Neuronal stem cell (in vitro differentiated cells): Measurements from ENCODE around the gene RIT1. TPM values are rescaled to one million over a fixed set of nuclear protein-coding genes. Genes with fewer than 3 reads are reported as not detected.

Experiments used
- DNase-seq: peaks from one replicate; pipeline ENCODE4 v3.0.0-alpha.2; 2013; ENCODE audit warnings: low spot score
- H2AFZ ChIP-seq: one replicate; pipeline ENCODE4 v1.6.1; 2013; ENCODE audit warnings: mild to moderate bottlenecking, low read length, inconsistent platforms
- H2AK5ac ChIP-seq: 2 replicates; pipeline ENCODE4 v1.6.1; 2013; ENCODE audit warnings: low read depth, mild to moderate bottlenecking, inconsistent platforms, low read length, moderate library complexity, mixed read lengths
- H2BK120ac ChIP-seq: 2 replicates; pipeline ENCODE4 v1.6.1; 2013; ENCODE audit warnings: low read depth, mild to moderate bottlenecking, inconsistent platforms, low read length, moderate library complexity, mixed read lengths
- H2BK12ac ChIP-seq: one replicate; pipeline ENCODE4 v1.6.1; 2013; ENCODE audit warnings: low read length, inconsistent platforms
- H2BK15ac ChIP-seq: 2 replicates; pipeline ENCODE4 v1.6.1; 2013; ENCODE audit warnings: mild to moderate bottlenecking, low read length, inconsistent platforms, mixed read lengths
- H2BK5ac ChIP-seq: one replicate; pipeline ENCODE4 v1.6.1; 2013; ENCODE audit warnings: inconsistent platforms, mild to moderate bottlenecking, low read length, moderate library complexity
- H3K14ac ChIP-seq: one replicate; pipeline ENCODE4 v1.6.1; 2013; ENCODE audit warnings: low read length, inconsistent platforms
- H3K18ac ChIP-seq: 2 replicates; pipeline ENCODE4 v1.6.1; 2013; ENCODE audit warnings: low read length, inconsistent platforms
- H3K23ac ChIP-seq: 2 replicates; pipeline ENCODE4 v1.6.1; 2013; ENCODE audit warnings: low read depth, mild to moderate bottlenecking, mixed read lengths, low read length, inconsistent platforms; ENCODE audit not compliant: poor library complexity
- H3K27ac ChIP-seq: replicated peaks from 3 replicates; pipeline ENCODE4 v1.5.1; 2013; ENCODE audit warnings: low read length, inconsistent platforms
- H3K27me3 ChIP-seq, 3 experiments: 2 replicates each; pipeline ENCODE4 v1.6.1; 2013; ENCODE audit warnings: low read length in 3 of 3, mild to moderate bottlenecking in 2 of 3, inconsistent platforms in 1 of 3, low read depth in 1 of 3, mixed read lengths in 1 of 3, moderate library complexity in 1 of 3; ENCODE audit not compliant: control insufficient read depth in 3 of 3, insufficient read depth in 3 of 3
- H3K36me3 ChIP-seq, 2 donors: replicated peaks in 1 of 2; 2 replicates each; pipeline ENCODE4 v1.6.1; 2013; ENCODE audit warnings: low read length in 2 of 2; ENCODE audit not compliant: control insufficient read depth in 2 of 2, insufficient read depth in 2 of 2
- H3K4ac ChIP-seq: 2 replicates; pipeline ENCODE4 v1.6.1; 2013; ENCODE audit warnings: inconsistent platforms, mild to moderate bottlenecking, low read length, moderate library complexity
- H3K4me1 ChIP-seq, 2 donors: 1 replicate in 1 of 2; 2 replicates in 1 of 2; pipeline ENCODE4 v1.6.1; 2013; ENCODE audit warnings: low read length in 2 of 2, low read depth in 1 of 2; ENCODE audit not compliant: control insufficient read depth in 2 of 2, insufficient read depth in 1 of 2
- H3K4me2 ChIP-seq: one replicate; pipeline ENCODE4 v1.6.1; 2013; ENCODE audit warnings: mild to moderate bottlenecking, low read length, inconsistent platforms; ENCODE audit not compliant: insufficient read depth, poor library complexity, severe bottlenecking
- H3K4me3 ChIP-seq, 2 donors: 2 replicates each; pipeline ENCODE4 v1.5.1; 2013; ENCODE audit warnings: low read length in 2 of 2, mild to moderate bottlenecking in 2 of 2, inconsistent platforms in 1 of 2, moderate library complexity in 1 of 2
- H3K79me1 ChIP-seq: one replicate; pipeline ENCODE4 v1.6.1; 2013; ENCODE audit warnings: low read depth, mild to moderate bottlenecking, inconsistent platforms, low read length, moderate library complexity
- H3K9ac ChIP-seq: one replicate; pipeline ENCODE4 v1.6.1; 2013; ENCODE audit warnings: mild to moderate bottlenecking, low read depth, low read length, inconsistent platforms; ENCODE audit not compliant: poor library complexity
- H3K9me3 ChIP-seq, 2 donors: replicated peaks in 1 of 2; 2 replicates each; pipeline versions ENCODE3 to v1.6.1; 2013; ENCODE audit warnings: low read length in 2 of 2, mild to moderate bottlenecking in 2 of 2, inconsistent platforms in 1 of 2, low read depth in 1 of 2, mixed read lengths in 1 of 2, moderate library complexity in 1 of 2; ENCODE audit not compliant: control insufficient read depth in 2 of 2, insufficient read depth in 1 of 2
- H4K8ac ChIP-seq: one replicate; pipeline ENCODE4 v1.6.1; 2013; ENCODE audit warnings: low read depth, mild to moderate bottlenecking, inconsistent platforms, low read length, moderate library complexity
- H4K91ac ChIP-seq: one replicate; pipeline ENCODE4 v1.6.1; 2013; ENCODE audit warnings: low read length, low read depth, mild to moderate bottlenecking, inconsistent platforms; ENCODE audit not compliant: poor library complexity
- WGBS, 2 donors: extraction: QIAGEN DNeasy Blood & Tissue Kit; methylation state at CpG; one replicate each; pipeline ENCODE4 v1.1.7; 2013; ENCODE audit warnings: missing lambda C conversion rate in 2 of 2, mixed read lengths in 1 of 2; ENCODE audit not compliant: insufficient read length in 2 of 2, insufficient replicate concordance in 1 of 2; ENCODE audit errors: extremely low coverage in 2 of 2; 5-methylcytosine and 5-hydroxymethylcytosine counted together
- small RNA-seq: library from polyadenylated mRNA; stranded (forward); fragments of <200 nt; extraction: miRNeasy Mini kit (QIAGEN cat#:217004); gene quantifications from one replicate; pipeline ENCODE3, GENCODE V24; 2013; ENCODE audit not compliant: insufficient read depth

Gene RIT1

GRCh38 chr1:155847823-155848529 is 63.2 kb downstream of the RIT1 start:
- Histone ChIP-seq H2AK5ac (no peak overlapping the region), H3K4ac (no peak overlapping the region), H2BK12ac (no peak overlapping the region), H3K9ac (no peak overlapping the region), H3K4me3 (no peak overlapping the region), H3K4me2 (no peak overlapping the region), H4K8ac (no peak overlapping the region), H3K27me3 (no peaks in the 10 kb centered on the region), H3K4me1 (no peaks in the 10 kb centered on the region), H3K18ac (no peak overlapping the region), H2BK5ac (no peak overlapping the region), H2BK15ac (no peak overlapping the region), H2BK120ac (no peak overlapping the region), H3K79me1 (peaks cover 2% of the 10 kb centered on the region), H2AFZ (no peak overlapping the region), H4K91ac (no peak overlapping the region), H3K36me3 (peaks cover 13 to 86% of the 10 kb centered on the region in 2 donors), H3K14ac (no peak overlapping the region), H3K9me3 (peaks cover 0 to 17% of the 10 kb centered on the region in 2 donors), H3K27ac (no peak overlapping the region), H3K23ac (no peak overlapping the region)
- no peak for DNase-seq
- WGBS, 2 donors = no CpG with 5 or more reads among the region's 1 CpG

Small RNAs within 50 kb of the gene (small RNA-seq; reads per million reads assigned to genes)
- gene MIR6738 (5.1 reads per million, percentile 21 among the genes with 10 or more reads in this experiment), gene RF00015 (not detected), gene SCARNA4 (not detected), gene SNORA80E (212 reads per million, percentile 97 among the genes with 10 or more reads in this experiment)
